ENCODE measurements around the gene KLHL26.

KLHL26 gene

GRCh38 chr19:18650021-18650390 lies 13.2 kb downstream of the KLHL26 start:
- DNase-seq, result no peak

GRCh38 chr19:18650468-18651041 lies 13.7 kb downstream of the KLHL26 start:
- DNase-seq, result no peak

- DNase-seq, result no peak
These were observed 14.5 kb downstream of the KLHL26 start for GRCh38 chr19:18651300-18651699.

- no peak for DNase-seq
These were observed 14.9 kb downstream of the KLHL26 start for GRCh38 chr19:18651733-18652132.

DNA sequence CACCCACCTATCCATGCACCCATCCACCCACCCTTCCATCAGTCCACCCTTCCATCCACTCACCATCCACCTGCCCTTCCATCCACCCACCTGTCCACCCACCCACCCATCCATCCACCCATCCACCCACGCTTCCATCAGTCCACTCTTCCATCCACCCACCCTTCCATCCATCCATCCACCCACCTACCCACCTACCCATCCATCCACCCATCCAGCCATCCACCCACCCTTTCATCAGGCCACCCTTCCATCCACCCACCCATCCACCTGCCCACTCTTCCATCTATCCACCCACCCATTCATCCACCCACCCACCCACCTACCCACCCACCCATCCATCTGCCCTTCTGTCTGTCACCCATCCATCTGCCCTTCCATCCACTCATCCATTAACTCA lies 17.0 kb downstream of the KLHL26 start:
- no peak for DNase-seq

DNA sequence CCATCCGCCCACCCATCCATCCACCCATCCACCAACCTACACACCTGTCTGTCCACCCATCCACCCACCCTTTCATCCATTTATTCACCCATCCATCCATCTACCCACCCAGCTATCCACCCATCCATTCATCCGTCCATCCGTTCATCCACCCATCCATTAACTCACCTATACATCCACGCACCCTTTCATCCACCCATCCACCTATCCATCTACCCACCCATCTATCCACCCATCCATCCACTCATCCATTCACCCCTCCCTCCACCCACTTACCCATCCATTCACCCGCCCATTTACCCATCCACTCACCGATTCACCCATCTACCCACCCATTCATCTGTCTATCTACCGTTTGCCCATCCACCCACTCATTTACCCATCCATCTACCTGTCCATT lies 17.6 kb downstream of the KLHL26 start:
- no peak for DNase-seq

DNA sequence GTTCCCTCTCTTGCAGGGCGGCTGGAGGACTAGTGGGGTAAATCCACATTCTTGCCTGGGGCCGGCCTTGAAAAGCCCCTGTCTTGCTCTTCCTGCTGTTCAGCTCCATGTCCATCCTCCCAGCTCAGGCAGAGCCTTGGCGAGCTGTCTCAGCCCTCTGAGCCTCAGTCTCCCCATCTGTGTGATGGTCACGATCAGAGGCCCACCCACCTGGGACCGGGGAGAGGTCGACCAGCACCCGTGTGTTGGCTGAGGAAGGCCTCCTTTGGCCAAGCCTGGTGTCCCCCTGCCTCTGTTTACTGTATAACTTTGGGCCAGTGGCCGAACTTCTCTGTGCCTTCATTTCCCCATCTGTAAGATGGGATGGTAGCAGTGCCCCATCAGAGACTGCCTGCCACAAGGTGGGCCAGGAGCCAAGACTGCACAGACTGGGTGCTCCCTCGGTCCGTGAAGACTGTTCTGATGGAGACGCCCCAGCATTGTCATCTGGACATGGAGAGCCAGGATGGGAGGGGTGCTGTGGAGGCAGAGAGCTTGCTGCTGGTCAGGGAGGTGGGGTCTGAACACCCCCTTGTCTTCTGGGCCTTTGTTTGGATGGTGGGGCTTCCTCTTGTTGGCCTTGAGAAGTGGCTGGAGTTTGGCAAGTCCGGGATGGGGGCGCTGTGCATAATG lies 18.5 kb downstream of the KLHL26 start:
- no peak for DNase-seq

- no peak for DNase-seq
These were observed 19.7 kb downstream of the KLHL26 start for GRCh38 chr19:18656337-18657086.

- peak; percentile 98 for DNase-seq
These were observed 20.9 kb downstream of the KLHL26 start for GRCh38 chr19:18657590-18658365.

DNA sequence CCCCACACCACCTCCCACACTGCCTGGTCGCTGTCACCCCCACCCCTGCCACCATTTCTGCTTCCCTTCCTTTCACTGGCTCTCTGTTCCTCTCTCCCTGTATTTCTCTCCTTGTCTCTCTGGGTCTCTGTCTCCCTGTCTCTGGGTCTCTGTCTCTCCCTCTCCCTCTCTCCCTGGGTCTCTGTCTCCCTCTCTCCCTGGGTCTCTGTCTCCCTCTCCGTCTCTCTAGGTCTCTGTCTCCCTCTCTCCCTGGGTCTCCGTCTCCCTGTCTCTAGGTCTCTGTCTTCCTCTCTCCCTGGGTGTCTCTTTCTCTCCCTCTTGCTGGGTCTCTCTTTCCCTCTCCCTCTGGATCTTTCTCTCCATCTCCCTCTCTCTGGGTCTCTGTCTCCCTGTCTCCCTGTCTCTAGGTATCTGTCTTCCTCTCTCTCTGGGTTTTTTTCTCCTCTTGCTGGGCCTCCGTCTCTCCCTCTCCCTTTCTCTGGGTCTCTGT lies 21.6 kb downstream of the KLHL26 start:
- no peak for DNase-seq

GRCh38 chr19:18659281-18660050 lies 22.6 kb downstream of the KLHL26 start:
- no peak for DNase-seq

DNA sequence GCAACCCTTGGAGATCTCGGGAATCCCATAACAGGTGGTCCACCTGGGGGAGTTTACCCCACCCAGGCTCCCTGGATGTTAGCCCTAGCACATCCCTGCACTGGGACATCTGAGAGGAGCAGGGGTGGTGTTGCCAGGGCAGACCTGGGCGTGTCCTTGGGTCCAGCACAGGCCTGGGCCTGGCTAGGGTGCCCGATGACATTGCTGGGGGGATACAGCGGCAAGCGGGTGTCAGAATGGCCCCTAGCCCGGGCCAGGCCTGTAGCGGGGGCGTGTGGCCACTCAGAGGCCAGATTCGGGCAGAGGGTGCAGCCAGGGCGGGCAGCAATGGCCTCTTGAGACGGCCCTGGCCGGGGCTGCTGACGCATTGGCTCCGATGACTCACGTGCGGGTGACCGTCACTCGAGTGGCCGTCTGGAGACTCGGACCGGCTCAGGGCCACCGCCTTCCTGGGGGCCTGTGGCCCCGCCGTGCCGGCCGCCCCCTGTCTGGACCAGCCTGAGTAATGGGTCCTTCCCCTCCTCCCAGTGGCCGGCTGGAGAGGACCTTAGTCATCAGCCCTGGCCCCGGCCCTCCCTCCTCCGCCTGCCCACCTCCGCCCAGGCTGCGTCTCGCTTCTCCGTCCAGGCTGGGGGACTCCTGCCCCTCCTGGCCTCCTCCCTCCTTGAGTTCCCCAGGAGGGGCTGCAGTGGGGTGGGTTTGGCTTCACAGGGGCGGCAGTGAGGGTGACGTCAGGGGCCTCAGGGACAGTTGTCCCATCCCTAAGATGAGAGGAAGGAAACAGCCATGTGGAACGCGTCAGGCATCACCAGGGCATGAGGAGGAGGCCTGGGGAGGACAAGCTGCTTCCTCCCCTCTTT lies 23.5 kb downstream of the KLHL26 start:
- no peak for DNase-seq

DNA sequence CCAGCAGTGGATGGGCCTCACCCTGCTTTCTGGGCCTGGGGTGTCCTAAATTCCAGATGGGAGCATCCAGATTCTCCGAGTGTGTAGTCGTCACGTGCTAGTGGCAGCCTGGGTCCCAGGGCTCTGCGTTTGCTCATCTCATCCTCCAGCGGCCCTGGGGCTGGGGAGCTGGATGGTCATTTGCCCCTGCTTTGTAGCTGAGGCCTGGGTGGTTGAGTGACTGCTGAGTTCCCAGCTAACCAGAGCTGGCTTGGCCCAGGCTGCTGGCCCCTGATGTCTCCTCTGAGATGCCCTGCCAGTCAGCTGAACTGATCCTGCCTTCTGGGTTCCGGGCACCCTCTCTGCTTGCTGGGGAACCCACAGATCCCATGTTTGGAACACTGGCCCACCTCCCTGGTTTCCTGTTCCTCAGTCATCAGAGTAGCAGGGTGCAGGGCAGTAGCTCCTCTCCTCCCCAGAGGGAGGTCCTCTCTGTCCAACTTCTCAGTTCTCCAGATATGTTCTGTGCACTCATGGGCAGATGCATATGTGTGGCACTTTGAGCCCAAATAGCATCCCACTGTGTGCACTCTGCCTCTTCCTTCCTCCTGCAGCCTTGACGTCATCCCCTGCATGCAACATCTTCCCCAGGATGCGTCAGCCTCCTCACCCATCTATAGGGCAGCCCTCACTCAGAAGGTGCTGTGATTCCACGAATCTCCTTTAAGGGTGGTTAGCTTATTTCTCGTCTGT lies 24.3 kb downstream of the KLHL26 start:
- no peak for DNase-seq

DNA sequence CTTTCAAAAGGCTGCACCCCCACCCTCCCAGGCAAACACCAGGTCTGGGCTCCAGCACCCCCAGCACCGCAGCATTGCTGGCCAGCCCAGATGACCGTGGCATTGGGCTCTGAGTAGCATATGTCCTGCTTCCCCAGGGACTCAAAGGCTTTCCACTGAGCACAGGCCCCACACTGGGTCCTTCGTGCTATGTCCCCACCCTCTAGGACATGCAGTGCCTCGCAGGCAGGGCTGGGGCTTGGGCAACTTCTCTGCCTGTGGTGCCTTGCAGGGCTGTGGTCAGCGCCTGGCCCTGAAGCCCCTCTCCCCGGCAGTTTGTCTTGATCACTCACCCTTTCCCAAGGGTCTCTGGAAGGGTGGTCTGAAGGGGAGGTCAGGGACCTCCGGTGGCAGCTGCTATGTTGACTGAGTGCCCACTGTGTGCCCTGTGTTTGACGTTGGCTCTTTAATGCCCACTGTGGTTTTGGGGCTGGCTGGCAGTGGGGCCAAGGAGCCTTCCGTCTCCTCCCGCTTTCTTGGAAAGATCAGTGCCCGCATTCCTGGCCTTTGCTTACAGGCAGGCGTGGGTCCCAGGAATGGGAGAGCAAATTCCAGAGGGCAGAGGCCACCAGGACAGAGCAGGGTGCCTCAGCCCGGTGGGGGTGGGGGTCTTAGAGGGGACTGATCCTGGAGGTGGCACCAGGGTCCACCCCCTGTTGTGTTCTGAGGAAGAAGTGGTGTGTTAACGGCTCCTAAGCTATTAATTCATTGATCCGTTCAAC lies 26.3 kb downstream of the KLHL26 start:
- peak; percentile 16 for DNase-seq

GRCh38 chr19:18663940-18664530 lies 27.2 kb downstream of the KLHL26 start:
- DNase-seq, result no peak

- no peak for DNase-seq
These were observed 29.0 kb downstream of the KLHL26 start for GRCh38 chr19:18665771-18666202.

GRCh38 chr19:18666317-18666716 lies 29.5 kb downstream of the KLHL26 start:
- no peak for DNase-seq

DNA sequence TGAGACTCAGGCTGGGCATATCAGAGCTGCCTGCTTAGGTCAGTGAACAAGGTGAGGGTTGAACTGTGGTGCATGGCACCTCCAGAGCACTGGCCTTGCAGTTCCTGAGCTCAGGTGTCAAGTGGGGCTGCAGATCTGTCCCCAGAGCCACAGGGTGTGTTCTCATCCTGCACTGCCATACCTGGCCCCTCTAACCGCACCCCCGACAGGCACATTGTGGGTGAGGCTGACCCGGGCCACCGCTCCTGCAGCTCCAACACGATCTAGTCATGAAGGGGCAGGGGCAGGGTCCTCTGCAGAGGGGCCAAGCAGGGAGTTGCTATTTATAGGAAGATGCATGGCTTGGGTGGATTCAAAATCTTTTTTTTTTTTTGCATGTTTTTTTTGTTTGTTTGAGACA lies 30.0 kb downstream of the KLHL26 start:
- no peak for DNase-seq

DNA sequence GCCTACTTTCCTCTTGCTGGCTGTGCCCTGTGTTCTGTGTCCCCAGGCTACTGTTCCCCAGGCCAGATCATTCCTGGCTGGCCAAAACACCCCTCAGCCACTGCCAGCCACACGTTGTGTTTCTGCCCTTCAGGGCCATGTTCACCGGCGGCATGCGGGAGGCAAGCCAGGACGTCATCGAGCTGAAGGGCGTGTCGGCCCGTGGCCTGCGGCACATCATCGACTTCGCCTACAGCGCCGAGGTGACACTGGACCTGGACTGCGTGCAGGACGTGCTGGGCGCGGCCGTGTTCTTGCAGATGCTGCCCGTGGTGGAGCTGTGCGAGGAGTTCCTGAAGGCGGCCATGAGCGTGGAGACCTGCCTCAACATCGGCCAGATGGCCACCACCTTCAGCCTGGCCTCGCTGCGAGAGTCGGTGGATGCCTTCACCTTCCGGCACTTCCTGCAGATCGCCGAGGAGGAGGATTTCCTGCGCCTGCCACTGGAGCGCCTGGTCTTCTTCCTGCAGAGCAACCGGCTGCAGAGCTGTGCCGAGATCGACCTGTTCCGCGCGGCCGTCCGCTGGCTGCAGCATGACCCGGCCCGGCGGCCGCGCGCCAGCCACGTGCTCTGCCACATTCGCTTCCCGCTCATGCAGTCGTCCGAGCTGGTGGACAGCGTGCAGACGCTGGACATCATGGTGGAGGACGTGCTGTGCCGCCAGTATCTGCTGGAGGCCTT lies 30.9 kb downstream of the KLHL26 start:
- no peak for DNase-seq

Data from NCI-H226 (cell line).